Left renal pelvis (tissue), 4 donors: Measurements from ENCODE around the gene PALB2. TPM values are rescaled to one million over a fixed set of nuclear protein-coding genes. Genes with fewer than 3 reads are reported as not detected.
"Not testable (repeated sequence)": the region's sequence is repeated elsewhere in the genome, so short reads cannot be mapped to it uniquely, and the experiment has no call there.

Experiments used
- DNase-seq, 4 donors: peaks; one replicate each; pipeline ENCODE4 v3.0.0-alpha.2; 2013; ENCODE audit warnings: low read depth in 4 of 4, low spot score in 3 of 4
- polyA plus RNA-seq, 4 donors: library from polyadenylated mRNA; unstranded; fragments of 120-200 nt; gene quantifications; one replicate each; pipeline ENCODE4 v1.2.1, GENCODE V29; 2013; ENCODE audit not compliant: insufficient read length in 4 of 4

PALB2 gene
- polyA plus RNA-seq, 4 donors: 13.4 to 21.7 (median 20.5) TPM

DNA sequence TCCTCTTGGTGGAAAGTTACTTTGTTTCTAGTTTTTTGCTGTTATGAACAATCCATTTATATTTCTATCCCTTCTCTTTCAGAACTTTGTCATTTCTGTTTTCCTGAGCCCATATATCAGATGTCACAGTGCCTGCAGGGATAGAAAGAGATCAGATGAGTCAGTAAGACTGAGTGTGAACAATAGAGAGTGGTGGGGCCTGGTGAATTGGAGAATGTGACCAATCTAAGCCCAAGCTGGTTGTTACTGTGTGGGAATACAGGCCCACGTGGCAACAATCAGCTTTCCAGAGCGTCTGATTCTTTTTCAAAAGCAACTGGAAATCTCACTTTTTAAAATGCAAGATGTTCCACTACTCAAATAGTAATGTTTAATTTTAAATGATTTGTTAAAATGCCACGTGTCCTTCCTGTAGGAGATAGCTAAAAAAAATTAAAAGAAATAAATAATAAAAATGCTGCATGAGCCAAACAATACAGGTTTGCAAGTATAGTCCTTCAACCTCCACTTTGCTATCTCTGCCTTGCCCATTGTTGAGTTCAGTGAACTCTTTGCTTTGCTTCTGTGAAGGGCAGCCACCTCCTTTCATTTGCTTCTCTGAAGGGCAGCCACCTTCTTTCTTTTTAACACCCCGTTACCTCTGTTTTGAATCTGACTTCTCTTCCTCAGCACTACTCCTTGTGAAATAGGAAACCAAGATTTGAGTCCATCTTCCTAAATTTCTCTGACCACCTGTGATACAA, 9.7 kb upstream of the PALB2 start:
- DNase-seq: no peak

DNA sequence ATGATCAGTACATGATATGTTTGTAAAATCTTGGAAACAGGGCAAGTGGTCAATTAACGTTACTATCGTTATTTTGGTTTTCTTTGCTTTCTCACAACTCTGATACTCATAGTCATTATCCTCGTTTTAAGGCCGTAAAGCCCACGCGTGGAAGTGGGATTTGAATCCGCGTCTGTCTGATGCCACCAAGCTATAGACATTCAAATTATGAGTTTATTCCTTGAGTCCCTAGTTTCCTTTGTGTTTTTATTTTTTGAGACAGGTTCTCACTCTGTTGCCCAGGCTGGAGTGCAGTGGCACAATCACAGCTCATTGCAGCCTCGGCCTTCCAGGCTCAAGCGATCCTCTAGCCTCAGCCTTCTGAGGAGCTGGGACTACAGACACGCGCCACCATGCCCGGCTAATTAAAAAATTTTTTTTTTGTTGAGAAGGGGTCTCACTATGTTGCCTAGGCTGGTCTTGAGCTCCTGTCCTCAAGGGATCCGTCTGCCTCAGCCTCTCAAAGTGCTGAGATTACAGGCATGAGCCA, 1.2 kb upstream of the PALB2 start:
- no peak for DNase-seq

DNA sequence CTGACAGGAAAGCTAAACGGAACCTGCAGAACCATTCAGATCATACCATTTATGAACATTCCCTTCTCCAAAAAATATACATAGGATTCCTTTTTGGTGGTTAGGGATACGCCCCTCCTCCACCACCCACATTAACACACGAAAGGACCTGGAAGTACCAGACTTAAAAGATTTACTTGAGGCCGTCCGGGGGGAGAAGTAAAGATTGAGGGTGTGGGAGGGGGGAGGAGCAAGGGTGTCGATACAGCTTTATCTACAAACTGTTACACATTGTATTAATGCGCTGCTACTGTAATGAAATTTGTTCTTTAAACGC, 537 bp downstream of the PALB2 start:
- DNase-seq: no peak

DNA sequence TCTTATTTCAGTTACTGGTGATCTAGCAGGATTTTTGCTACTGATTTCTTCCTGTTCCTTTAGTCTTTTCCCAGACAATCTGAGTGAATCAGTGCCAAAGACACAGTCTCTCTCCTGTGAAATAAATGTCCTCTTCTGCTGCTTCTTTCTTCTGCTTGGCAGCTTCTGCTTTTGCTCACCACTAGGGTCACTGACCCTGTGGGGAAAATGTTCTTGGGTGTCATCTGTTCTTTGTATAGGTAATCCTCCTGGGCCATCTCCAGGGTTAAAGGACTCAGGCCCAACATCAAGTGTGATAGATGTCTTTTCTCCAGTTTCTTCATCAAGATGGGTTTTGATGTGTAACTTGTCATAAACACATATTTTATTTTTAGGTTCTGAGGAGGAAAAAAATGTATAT, 5.2 kb downstream of the PALB2 start:
- DNase-seq: no peak

DNA sequence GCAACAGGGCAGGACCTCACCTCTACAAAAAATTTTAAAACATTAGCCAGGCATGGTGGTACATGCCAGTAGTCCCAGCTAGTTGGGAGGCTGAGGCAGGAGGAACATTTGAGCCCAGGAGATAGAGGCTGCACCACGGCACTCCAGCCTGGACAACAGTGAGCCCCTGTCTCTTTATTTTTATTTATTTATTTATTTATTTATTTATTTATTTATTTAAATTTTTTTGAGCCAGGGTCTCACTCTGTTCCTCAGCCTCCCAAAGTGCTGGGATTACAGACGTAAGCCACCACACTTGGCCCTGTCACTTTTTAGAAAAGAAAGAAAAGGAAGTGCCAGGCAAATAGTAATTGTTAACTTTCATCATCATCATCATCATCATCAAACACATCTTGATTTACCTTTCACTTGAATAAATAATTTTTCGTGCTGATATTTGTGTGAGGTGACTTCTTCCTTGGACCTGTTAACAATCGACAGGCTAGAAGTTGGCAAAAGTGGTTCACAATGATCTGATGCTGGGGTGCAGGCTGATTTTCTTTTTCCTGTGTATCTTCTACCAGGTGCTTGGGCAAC, 6.6 kb downstream of the PALB2 start:
- DNase-seq: no peak

DNA sequence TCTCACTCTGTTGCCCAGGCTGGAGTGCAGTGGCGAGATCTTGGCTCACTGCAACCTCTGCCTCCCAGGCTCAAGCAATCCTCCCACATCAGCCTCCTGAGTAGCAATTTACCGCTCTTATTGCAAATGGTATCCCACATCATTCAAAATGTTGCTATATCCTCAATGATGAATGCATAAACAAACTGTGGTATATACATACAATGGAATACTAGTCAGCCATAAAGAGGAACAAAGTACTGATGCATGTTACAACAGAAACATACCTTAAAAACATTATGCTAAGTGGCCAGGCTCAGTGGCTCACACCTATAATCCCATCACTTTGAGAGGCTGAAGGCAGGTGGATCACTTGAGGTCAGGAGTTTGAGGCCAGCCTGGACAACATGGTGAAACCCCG, 9.2 kb downstream of the PALB2 start:
- DNase-seq: not testable (repeated sequence)

DNA sequence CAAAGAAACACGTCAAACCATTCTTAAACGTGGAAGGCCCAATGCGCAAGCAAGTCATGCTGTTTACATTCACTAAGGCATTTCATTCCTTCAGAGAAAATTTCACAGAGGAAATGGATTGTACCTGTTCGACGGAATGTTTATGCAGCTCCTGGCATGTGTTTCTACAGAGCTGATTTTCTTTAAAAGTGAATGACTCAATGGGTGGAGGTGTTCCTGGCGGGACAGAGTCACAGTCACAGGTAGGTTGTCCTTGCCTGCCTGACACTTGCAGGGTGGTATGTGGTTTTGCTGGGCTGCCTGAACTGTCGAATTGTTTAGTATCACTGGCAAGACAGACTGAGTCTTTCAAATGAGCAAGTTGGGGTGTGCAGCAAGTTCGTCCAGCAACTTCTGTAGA, 11.6 kb downstream of the PALB2 start:
- DNase-seq: no peak

DNA sequence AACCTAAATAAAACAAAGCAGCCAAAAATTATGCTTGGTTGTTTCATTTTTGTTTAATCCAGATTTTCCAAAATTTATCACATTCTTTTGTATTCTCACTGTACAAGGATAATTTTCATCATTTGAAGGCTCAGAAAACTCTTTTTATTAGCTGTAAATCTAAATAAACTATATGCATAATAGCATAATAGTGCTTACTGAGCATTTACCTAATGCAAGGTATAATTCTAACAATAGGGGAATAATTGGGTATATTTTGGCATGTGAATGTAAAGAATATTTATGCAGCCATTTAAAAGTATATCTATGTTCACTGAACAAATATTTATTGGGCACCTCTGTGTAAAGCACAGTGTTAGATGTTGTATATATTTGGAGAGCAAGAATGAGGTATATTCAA, 17.0 kb downstream of the PALB2 start:
- no peak for DNase-seq

DNA sequence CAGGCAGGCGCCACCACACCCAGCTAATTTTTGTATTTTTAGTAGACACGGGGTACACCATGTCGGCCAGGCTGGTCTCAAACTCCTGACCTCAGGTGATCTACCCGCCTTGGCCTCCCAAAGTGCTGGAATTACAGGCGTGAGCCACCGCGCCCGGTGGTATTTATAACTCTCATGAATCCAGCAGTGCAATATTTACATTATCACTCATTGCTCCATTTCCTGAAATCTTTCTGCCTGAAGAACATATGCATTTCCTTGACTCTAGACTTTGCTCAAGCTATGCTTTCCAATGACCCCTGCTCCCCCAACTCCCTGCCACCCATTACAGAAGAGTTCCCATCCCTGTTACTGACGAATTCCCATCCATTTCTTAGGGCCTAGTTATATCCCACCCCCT, 25.3 kb downstream of the PALB2 start:
- DNase-seq: no peak

DNA sequence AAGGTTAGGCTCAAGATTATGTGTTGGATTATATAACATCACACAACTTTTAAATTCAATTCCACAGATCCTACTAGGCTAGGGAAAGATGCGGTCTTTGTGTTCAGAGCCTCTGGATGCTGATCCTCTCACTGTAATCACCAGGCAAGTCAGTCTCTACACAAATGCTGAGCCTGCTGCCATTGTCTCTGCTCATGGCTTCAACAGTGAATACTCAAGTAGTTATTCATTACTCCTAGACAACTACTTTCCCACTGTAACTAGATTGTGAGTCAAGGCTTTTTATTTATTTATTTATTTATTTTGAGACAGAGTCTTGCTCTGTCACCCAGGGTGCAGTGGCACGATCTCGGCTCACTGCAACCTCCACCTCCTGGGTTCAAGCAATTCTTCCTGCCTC, 29.2 kb downstream of the PALB2 start:
- DNase-seq: no peak

DNA sequence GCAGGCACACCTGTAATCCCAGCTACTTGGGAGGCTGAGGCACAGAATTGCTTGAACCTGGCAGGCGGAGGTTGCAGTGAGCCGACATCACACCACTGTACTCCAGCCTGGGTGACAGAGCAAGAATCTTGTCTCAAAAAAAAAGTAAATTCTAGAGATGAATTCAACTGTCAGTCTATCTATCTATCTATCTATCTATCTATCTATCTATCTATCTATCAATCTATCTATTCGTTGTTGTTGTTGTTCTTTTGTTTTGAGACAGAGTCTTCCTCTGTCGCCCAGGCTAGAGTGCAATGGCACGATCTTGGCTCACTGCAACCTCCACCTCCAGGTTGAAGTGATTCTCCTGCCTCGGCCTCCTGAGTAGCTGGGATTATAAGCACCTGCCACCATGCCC, 30.2 kb downstream of the PALB2 start:
- DNase-seq: not testable (repeated sequence)

DNA sequence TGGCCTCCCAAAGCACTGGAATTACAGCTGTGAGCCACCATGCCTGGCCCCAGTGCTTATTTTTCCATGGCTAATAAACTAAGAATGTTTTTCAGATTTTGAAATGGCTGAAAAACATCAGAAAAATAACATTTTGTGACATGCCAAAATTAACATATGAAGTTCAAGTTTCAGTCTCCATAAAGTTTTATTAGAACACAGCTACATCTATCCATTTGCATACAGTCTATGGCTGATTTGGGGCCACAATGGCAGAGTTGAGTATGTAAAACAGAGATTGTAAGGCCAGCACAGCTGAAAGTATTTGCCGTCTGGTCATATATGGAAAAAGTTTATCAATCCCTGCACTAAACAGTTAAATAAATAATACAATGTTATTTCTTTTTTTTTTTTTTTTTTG, 31.2 kb downstream of the PALB2 start:
- no peak for DNase-seq

DNA sequence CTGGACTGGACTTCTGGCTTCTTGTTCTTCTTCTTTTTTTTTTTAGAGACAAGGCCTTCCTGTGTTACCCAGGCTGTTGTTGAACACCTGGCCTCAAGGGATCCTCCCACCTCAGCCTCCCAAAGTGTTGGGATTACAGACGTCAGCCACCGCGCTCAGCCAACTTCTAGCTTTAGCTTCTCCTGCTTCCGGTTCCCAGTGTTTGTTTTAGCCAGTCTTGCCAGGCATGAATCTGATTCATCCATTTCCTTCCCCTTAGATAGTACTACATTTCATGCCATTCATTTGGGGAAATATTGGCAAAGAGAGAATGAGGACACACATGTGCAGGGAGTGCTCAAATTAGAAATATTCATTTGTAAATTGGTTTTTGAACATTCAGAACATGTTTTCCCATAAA, 32.9 kb downstream of the PALB2 start:
- DNase-seq: no peak

DNA sequence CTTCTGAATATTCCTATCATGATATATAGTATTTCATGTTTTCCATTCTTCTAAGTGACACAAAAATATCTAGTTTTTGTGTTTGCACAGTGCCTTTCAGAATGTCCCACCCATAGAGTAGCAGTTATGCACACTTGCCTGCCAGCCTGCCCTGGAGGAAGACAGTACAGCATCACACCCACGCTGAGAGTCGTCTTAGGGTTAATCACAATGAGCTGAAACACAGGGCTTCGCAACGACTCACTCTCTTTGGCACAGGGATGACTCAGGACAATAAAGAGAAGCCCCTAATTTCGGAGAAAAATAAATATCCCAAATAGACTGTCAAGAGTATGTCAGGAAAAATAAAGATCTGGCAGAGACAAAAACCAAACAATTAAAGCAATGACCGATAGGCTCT, 33.4 kb downstream of the PALB2 start:
- no peak for DNase-seq

DNA sequence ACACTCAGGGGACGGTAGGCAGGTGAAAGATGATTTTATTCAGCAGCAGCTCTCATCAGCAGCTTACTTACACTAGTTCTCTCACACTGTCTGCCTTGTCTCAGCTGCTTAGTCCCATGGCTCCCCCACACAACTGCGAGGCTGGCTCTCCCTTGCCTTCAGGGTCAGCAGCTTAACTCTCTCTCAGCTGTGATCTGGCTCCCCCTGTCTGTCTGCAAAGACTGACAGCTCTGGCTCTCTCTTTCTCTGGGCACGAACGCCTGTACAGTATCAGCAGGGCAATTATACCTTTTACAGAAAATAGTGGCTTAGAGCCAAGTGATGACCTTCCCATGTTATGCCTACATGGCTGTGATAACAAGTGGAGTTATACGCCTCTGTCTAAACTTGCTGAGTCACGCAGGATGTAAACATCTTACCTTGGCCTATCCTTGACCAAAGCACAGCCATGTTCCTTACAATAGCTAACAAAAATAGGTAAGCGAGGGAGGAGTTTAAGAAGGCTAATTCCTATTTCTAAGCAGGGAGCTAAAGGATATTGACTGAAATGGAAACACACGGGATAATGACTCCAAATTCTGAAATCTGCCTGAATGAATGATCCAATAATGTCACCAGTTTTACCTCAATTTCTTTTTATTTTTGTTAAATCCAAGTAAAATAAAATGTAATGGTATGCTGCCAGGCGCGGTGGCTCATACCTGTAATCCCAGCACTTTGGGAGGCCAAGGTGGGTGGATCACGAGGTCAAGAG, 43.9 kb downstream of the PALB2 start:
- no peak for DNase-seq

DNA sequence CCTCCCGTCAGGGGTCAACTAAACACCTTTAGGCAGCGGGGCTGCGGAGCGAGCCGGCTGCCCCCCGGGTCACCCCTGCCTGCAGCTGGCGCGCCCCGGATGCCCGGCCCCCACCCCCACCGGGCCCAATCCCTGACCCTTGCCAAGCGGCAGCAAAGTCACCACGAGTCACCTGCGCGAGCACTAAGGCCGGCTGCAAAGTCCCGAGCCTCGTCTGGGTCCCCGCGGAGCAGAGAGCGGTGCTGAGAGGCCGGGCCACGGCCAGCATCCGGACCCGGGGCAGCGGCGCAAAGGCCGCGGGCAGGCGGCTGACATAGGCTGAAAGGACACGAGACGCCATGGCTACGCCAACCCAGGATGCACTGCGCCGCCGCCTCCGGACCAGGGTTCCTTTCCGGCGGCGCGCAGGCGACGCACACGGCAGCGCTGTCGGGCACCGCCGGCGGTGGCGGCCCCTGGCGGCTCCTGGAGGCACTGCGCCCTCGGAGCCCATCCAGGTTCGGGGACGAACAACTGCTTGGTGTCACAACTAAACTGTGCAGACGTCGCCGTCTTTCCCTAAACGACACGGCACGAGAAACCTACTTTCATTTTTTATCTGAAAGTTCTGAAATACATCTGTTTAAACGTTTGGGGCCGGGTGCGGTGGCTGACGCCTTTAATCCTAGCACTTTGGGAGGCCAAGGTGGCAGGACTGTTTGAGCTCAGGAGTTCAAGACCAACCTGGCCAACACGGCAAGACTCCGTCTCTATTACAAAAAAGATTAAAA, 45.0 kb downstream of the PALB2 start, which contains the start of gene NDUFAB1:
TSS of gene NDUFAB1 (minus strand) at position 366 of the 770 bp plus-strand sequence. CDS start at position 340, 26 bp downstream.
- DNase-seq: peak; percentile 65 to 79 (median 72)

DNA sequence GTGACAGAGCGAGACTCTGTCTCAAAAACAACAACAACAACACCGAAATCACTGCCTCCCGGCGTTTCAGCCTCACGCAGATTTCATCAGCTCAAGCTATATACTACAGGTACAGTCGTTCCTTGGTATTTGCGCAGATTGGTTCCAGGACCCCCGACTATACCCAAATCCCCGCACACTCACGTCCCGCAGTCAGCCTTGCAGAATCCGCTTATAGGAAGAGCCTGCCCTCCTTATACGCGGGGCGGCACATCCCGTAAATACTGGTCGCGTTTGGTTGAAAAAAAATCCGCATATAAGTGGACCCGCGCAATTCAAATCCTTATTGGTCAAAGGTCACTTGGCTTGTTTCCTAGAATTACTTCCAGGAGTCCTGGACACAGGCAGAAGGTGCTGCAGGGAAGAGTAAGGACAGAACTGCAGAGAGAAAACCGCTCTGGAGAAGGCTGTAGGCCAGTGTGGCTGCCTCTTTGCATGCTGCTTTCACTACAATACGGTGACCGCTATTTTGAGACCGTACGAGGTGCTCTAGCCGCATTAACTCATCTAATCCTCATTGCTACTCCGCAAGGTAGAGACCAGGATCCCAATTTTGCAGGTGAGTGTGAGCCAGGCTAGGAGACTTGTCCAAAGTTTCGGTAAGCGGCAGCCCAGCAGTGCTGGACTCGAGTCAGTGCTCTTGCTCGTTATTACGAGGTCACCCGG, 45.7 kb downstream of the PALB2 start:
- no peak for DNase-seq

DNA sequence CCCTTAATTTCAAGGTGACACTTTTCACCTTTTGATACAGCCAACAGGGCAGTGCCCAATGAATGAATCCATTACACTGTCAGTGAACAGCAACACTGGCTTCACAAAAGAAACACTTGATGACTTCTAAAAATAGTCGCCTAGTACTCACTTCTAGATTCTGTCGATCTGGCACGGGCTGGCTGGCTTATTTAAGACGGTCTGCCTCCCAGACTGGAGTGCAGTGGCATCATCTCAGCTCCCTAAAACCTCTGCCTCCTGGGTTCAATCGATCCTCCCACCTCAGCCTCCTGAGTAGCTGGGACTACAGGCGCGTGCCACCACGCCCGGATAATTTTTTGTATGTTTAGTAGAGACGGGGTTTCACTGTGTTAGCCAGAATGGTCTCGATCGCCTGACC, 46.9 kb downstream of the PALB2 start:
- DNase-seq: no peak

DNA sequence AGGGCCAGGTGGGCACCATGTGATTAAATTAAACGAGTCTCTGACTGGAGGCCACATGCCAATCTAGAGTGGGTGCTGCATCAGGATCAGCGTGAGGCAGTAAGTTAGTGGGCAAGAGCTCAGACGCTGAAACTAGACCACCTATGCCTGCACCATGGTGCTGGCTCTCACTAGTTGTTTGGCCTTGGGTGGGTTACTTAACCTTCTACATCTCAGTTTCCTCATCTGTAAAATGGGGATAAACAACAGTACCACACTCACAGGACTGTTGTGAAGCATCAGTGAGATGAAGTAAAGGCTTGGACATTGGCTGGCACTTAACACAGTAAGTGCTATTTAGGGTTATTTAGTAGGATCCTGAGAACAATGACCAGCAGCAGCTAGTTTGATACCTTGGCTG, 50.9 kb downstream of the PALB2 start:
- no peak for DNase-seq

DNA sequence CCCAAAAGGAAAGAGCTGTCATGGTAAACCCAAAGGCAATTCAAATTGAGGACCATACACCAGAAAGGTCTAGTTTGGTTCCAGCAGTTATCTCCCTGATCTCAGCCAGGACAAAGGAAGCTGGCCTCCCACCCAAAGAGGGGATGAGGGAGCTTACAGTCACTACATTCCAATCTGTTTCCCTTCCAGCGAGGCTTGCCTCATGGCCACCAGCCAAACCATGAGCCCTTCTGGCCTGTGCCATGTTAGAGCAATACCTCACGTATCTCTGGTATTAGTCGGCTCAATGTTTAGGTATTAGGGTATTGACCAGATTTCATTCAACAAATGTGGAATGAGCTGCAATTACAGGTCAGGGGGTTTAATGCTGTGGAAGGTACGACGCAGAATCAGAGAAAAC, 53.4 kb downstream of the PALB2 start:
- DNase-seq: no peak
